Naive B cell (primary cell): ENCODE results near the gene LAPTM5. TPM values are rescaled to one million over a fixed set of nuclear protein-coding genes. Genes with fewer than 3 reads are reported as not detected.

Experiments used
- ATAC-seq, 2 donors: fragments of 150-1000 bp; cut with Tn5 transposase; 2 replicates each; pipeline ENCODE4 v1.10.0; 2021; ENCODE audit warnings: low read depth in 2 of 2, mild to moderate bottlenecking in 2 of 2, moderate library complexity in 2 of 2
- DNase-seq: peaks from one replicate; pipeline ENCODE4 v3.0.0; 2022
- H3K27ac Mint-ChIP-seq, 6 donors: one replicate each; pipeline ENCODE4 v1.8.0; 2020 to 2022; ENCODE audit warnings: mild to moderate bottlenecking in 6 of 6, mixed read lengths in 6 of 6, moderate library complexity in 5 of 6, inconsistent platforms in 2 of 6
- H3K27me3 Mint-ChIP-seq, 3 donors: one replicate each; pipeline ENCODE4 v1.8.0; 2021 to 2022; ENCODE audit warnings: mixed read lengths in 3 of 3, mild to moderate bottlenecking in 1 of 3
- H3K36me3 Mint-ChIP-seq, 2 donors: one replicate each; pipeline ENCODE4 v1.8.0; 2020 to 2022; ENCODE audit warnings: mixed read lengths in 2 of 2, inconsistent platforms in 1 of 2, mild to moderate bottlenecking in 1 of 2
- H3K4me1 Mint-ChIP-seq, 3 donors: one replicate each; pipeline ENCODE4 v1.8.0; 2020 to 2022; ENCODE audit warnings: mixed read lengths in 3 of 3, inconsistent platforms in 1 of 3, mild to moderate bottlenecking in 1 of 3, moderate library complexity in 1 of 3
- H3K4me3 Mint-ChIP-seq, 8 donors: one replicate each; pipeline ENCODE4 v1.8.0; 2020 to 2022; ENCODE audit warnings: mild to moderate bottlenecking in 8 of 8, mixed read lengths in 8 of 8, moderate library complexity in 8 of 8, inconsistent platforms in 2 of 8
- H3K9me3 Mint-ChIP-seq, 7 donors: one replicate each; pipeline ENCODE4 v1.8.0; 2020 to 2022; ENCODE audit warnings: mixed read lengths in 7 of 7, mild to moderate bottlenecking in 5 of 7, inconsistent platforms in 2 of 7, moderate library complexity in 1 of 7
- polyA plus RNA-seq, 6 donors: library from polyadenylated mRNA; unstranded; fragments of 300-500 nt; fragmentation: Illumina TruSeq; gene quantifications; one replicate each; pipeline ENCODE4 v1.2.3, GENCODE V29; 2021; ENCODE audit warnings: low read depth in 6 of 6

Gene LAPTM5
- polyA plus RNA-seq, 6 donors from 2014 or later: 1,442 to 2,525 (median 1,701) TPM

DNA sequence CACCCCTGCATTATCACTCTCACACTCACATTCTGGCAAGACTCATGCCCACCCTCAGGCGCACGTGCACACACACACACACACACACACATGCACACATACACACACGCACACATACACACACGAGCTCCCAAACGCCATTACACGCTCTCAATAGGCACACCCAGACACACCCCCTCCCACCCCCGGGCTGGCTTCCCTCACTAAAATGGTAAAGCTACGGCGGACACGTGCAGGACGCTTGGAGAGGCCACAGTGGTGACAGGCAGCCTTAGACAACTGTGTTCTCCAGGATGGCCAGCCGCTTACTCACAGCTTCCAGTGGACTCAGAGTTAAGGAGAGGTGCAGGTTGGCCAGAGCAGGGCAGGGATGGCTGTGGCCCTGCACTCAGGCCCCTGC, 44.3 kb downstream of the LAPTM5 start:
- Mint-ChIP-seq H3K36me3 (peaks cover 0 to 4% of the 10 kb centered on the region in 2 donors), H3K27me3 (peaks cover 14 to 31% (median 30%) of the 10 kb centered on the region in 3 donors), H3K27ac (peak overlapping the region in 3 of 6 donors; percentile 26 to 86 (median 44)), H3K4me1 (peaks cover 6 to 18% (median 11%) of the 10 kb centered on the region in 3 donors), H3K9me3 (peaks cover 0 to 11% (median 2%) of the 10 kb centered on the region in 7 donors), H3K4me3 (peak overlapping the region in 2 of 8 donors; percentile 30 to 42)
- ATAC-seq: no peak
- no peak for DNase-seq

DNA sequence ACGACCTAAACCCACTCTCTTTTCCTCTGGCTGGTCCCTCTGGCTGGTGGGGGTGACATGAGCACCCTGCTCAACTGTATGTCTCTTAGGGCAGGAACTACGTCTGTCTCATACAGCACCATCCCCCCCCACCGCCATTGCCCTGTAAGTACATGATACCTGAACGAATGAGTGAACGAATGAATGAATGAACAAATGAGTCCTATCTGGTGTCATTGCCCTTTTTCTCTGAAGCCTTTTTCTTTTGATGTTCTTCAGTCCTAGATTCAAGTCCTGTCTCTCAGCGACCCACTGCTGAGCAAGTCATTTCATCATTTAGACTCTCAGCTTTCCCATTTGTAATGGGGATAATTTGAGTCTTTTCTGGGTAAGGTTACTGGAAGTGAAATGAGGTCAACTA, 45.0 kb downstream of the LAPTM5 start:
- Mint-ChIP-seq H3K9me3 (peaks cover 0 to 7% (median 0%) of the 10 kb centered on the region in 7 donors), H3K27me3 (peaks cover 14 to 37% (median 35%) of the 10 kb centered on the region in 3 donors), H3K27ac (no peak overlapping the region), H3K4me3 (peak overlapping the region in 2 of 8 donors; percentile 4 to 30), H3K36me3 (peaks cover 0 to 4% of the 10 kb centered on the region in 2 donors), H3K4me1 (peaks cover 4 to 17% (median 6%) of the 10 kb centered on the region in 3 donors)
- ATAC-seq (no peak), DNase-seq (no peak)

- ATAC-seq (no peak), DNase-seq (no peak)
- H3K4me3 Mint-ChIP-seq: no peak overlapping the region
- H3K27ac Mint-ChIP-seq: no peak overlapping the region
- peaks cover 0 to under 1% of the 10 kb centered on the region in 2 donors for H3K36me3 Mint-ChIP-seq
- H3K4me1 Mint-ChIP-seq: peaks cover 0 to 8% (median 0%) of the 10 kb centered on the region in 3 donors
- H3K27me3 Mint-ChIP-seq: peaks cover 19 to 50% (median 48%) of the 10 kb centered on the region in 3 donors
- H3K9me3 Mint-ChIP-seq: peaks cover 0 to 1% (median 0%) of the 10 kb centered on the region in 7 donors
These were observed 47.2 kb downstream of the LAPTM5 start for GRCh38 chr1:30710407-30710806.

- Mint-ChIP-seq H3K4me3 (no peak overlapping the region), H3K27me3 (peaks cover 19 to 60% (median 56%) of the 10 kb centered on the region in 3 donors), H3K9me3 (no peaks in the 10 kb centered on the region), H3K36me3 (no peaks in the 10 kb centered on the region), H3K27ac (no peak overlapping the region), H3K4me1 (peaks cover 0 to 8% (median 0%) of the 10 kb centered on the region in 3 donors)
- ATAC-seq (no peak), DNase-seq (no peak)
These were observed 49.2 kb downstream of the LAPTM5 start for GRCh38 chr1:30708361-30708728.

- Mint-ChIP-seq H3K4me3 (no peak overlapping the region), H3K9me3 (no peaks in the 10 kb centered on the region), H3K4me1 (peaks cover 0 to 8% (median 0%) of the 10 kb centered on the region in 3 donors), H3K27ac (no peak overlapping the region), H3K36me3 (no peaks in the 10 kb centered on the region), H3K27me3 (peaks cover 18 to 60% (median 52%) of the 10 kb centered on the region in 3 donors)
- ATAC-seq (peak; percentile 90), DNase-seq (peak; percentile 53)
These were observed 49.9 kb downstream of the LAPTM5 start for GRCh38 chr1:30707412-30708360.

DNA sequence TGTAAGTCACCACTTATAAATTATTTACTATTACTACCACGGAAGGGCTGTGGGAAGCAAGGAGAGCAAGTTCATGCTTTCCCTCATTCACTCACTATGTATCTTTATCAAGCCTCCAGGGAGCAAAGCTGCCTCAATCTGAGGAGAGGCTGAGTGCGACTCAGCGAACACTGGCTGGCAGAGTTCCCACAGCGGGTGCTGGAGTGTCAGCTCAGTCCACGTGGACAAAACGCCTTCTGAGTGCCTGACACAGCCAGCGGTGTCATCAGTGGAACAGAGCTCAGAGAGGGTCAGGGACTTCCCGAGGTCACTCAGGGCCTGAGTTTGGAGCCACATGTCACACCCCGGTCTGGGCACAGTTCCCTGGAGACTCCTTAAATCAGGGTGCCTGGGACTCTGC, 51.0 kb downstream of the LAPTM5 start:
- ATAC-seq (no peak), DNase-seq (no peak)
- Mint-ChIP-seq H3K4me1 (peaks cover 0 to 8% (median 0%) of the 10 kb centered on the region in 3 donors), H3K9me3 (no peaks in the 10 kb centered on the region), H3K4me3 (no peak overlapping the region), H3K27me3 (peaks cover 11 to 50% (median 42%) of the 10 kb centered on the region in 3 donors), H3K27ac (no peak overlapping the region), H3K36me3 (no peaks in the 10 kb centered on the region)

- Mint-ChIP-seq H3K36me3 (no peaks in the 10 kb centered on the region), H3K27me3 (peaks cover 11 to 50% (median 38%) of the 10 kb centered on the region in 3 donors), H3K4me3 (peak overlapping the region in 1 of 8 donors; percentile 49), H3K4me1 (peaks cover 0 to 8% (median 0%) of the 10 kb centered on the region in 3 donors), H3K9me3 (no peaks in the 10 kb centered on the region), H3K27ac (no peak overlapping the region)
- DNase-seq (no peak), ATAC-seq (no peak)
These were observed 51.9 kb downstream of the LAPTM5 start for GRCh38 chr1:30705698-30706097.

GRCh38 chr1:30704765-30705509, 52.6 kb downstream of the LAPTM5 start:
- H3K9me3 Mint-ChIP-seq: no peaks in the 10 kb centered on the region
- peaks cover 0 to 8% (median 0%) of the 10 kb centered on the region in 3 donors for H3K4me1 Mint-ChIP-seq
- H3K4me3 Mint-ChIP-seq: no peak overlapping the region
- DNase-seq (no peak), ATAC-seq (no peak)
- no peaks in the 10 kb centered on the region for H3K36me3 Mint-ChIP-seq
- peaks cover 11 to 45% (median 38%) of the 10 kb centered on the region in 3 donors for H3K27me3 Mint-ChIP-seq
- H3K27ac Mint-ChIP-seq: no peak overlapping the region

DNA sequence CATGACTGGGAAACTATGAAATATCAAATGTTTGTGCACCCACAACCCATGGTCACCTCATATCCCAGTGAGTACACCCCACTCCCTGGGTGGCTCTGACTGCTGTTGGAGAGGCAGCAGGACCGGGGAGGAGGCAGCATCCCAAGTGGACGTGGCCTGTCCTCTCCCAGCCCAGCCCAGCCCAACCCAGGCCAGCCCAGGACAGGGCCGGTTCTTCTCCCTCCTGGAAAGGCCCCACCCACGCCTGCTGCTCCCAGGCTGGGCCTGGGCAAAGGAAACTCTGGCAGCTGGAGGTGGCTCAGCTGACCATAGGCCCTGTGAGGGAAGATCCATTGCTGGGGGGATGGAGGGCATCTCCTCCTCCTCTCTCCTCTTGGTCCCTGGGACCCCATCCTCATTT, 53.3 kb downstream of the LAPTM5 start:
- no peaks in the 10 kb centered on the region for H3K9me3 Mint-ChIP-seq
- H3K4me3 Mint-ChIP-seq: no peak overlapping the region
- DNase-seq (no peak), ATAC-seq (no peak)
- no peaks in the 10 kb centered on the region for H3K36me3 Mint-ChIP-seq
- peaks cover 0 to 8% (median 0%) of the 10 kb centered on the region in 3 donors for H3K4me1 Mint-ChIP-seq
- peaks cover 6 to 38% (median 36%) of the 10 kb centered on the region in 3 donors for H3K27me3 Mint-ChIP-seq
- no peak overlapping the region for H3K27ac Mint-ChIP-seq

DNA sequence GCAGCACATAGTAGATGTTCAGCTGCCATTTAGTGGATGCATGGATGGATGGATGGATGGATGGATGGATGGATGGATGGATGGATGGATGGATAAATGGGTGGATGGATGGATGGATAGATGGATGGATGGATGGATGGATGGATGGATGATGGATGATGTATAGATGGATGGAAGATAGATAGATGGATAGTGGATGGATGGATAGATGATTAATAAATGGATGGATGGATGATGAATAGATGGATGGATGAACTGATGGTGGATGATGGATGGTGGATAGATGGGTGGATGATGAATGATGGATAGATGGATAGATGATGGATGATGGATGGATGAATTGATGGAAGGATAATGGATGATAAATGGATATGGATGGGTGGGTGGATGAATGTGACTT, 54.8 kb downstream of the LAPTM5 start:
- no peak for DNase-seq
- Mint-ChIP-seq H3K4me1 (no peaks in the 10 kb centered on the region), H3K36me3 (no peaks in the 10 kb centered on the region)

DNA sequence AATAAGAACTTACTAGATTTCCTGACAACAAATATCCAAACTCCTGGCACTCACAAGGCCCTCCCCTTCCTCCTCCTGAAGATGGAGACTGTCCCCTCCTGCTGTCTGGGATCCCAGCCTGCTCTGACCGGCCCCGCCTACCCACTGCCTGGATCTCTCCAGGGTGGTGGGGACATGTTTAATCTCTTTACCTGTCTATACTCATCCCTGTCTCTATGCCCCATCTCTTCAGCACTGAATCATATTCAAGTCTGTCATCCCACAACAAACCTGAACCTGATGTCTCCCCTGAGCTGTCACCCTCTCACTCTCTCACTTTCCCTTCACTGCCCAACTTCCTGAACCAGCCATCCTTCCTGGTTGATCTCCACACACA, 56.3 kb downstream of the LAPTM5 start:
- no peak overlapping the region for H3K4me3 Mint-ChIP-seq
- no peak for ATAC-seq
- H3K4me1 Mint-ChIP-seq: no peaks in the 10 kb centered on the region
- H3K27me3 Mint-ChIP-seq: peaks cover 6 to 18% (median 14%) of the 10 kb centered on the region in 3 donors
- H3K27ac Mint-ChIP-seq: no peak overlapping the region
- H3K36me3 Mint-ChIP-seq: no peaks in the 10 kb centered on the region
- no peak for DNase-seq
- no peaks in the 10 kb centered on the region for H3K9me3 Mint-ChIP-seq

More for the DNA sequence above, 54.8 kb downstream of the LAPTM5 start:
- Mint-ChIP-seq H3K9me3 (no peaks in the 10 kb centered on the region), H3K27ac (no peak overlapping the region), H3K27me3 (peaks cover 6 to 23% (median 21%) of the 10 kb centered on the region in 3 donors), H3K4me3 (no peak overlapping the region)
- no peak for ATAC-seq

DNA sequence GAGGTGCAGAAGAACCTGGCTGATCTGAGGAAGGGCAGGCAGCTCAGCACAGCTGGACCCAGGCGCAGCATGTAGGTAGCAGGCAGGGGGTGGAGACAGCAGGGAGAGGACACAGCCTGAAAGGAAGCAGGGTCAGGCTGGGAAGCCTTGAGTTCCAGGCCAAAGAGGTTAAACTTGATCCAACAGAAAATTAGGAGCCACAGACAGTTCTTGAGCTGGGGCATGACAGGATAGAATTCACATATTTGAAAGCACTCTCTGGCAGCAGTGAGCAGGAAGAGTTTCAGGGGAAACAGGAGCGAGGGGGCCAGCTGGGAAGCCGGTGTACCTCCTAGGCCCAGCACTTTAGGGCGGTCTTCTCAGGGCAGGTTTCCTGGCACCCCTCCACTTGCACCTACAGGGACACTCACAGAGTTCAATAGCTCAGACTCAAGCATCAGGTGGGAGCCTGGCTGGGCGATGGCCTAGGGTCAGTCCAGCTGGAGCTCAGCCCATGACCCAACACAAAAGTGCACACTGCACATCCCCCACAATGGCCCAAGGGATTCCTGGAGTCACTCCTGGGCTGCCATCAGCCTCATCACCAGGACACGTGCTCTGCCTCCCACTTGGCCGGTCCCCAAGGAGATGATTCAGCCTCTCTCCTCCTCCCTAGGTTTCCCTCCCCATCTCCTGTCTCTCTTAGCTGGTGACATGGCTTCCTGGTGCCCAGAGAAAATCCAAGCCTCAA, 56.9 kb downstream of the LAPTM5 start:
- Mint-ChIP-seq H3K9me3 (no peaks in the 10 kb centered on the region), H3K27ac (no peak overlapping the region), H3K36me3 (no peaks in the 10 kb centered on the region), H3K4me1 (no peaks in the 10 kb centered on the region), H3K4me3 (no peak overlapping the region), H3K27me3 (peaks cover 8 to 17% (median 14%) of the 10 kb centered on the region in 3 donors)
- no peak for ATAC-seq
- DNase-seq: no peak

DNA sequence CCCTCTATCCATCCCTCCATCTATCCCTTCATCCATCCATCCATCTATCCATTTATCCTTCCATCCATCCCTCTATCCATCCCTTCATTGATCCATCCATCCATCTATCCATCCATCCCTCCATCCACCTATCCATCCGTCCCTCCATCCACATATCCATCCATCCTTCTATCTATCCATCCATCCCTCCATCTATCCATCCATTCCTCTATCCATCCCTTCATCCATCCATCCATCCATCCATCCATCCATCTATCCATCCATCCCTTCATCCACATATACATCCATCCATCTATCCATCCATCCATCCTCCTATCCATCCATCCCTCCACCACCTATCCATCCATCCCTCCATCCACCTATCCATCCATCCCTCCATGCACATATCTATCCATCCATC, 57.8 kb downstream of the LAPTM5 start:
- Mint-ChIP-seq H3K4me1 (no peaks in the 10 kb centered on the region), H3K9me3 (no peaks in the 10 kb centered on the region), H3K27me3 (peaks cover 12 to 17% (median 16%) of the 10 kb centered on the region in 3 donors), H3K4me3 (no peak overlapping the region), H3K27ac (no peak overlapping the region), H3K36me3 (no peaks in the 10 kb centered on the region)
- no peak for ATAC-seq
- DNase-seq: no peak
